Esophagus muscularis mucosa (tissue), 3 donors: ENCODE data around the gene TMEM255B.

ENCODE experiments used
- POLR2AphosphoS5 ChIP-seq, 2 donors: sonication (generic); formaldehyde crosslinking; IDR thresholded peaks; one replicate each; pipeline ENCODE4 v1.6.1; 2017; ENCODE audit warnings: antibody characterized with exemption in 2 of 2
- TF ChIP-seq, protein P1 (sequence below), 3 experiments: fragments of 200-600 bp in 2 of 3; fragments of 450-650 bp in 1 of 3; sonication (generic) in 2 of 3; IDR thresholded peaks; one replicate each; pipeline ENCODE4 v1.5.1; 2017 to 2019; ENCODE audit warnings: antibody characterized with exemption in 3 of 3, mild to moderate bottlenecking in 2 of 3, moderate library complexity in 1 of 3

DNA sequence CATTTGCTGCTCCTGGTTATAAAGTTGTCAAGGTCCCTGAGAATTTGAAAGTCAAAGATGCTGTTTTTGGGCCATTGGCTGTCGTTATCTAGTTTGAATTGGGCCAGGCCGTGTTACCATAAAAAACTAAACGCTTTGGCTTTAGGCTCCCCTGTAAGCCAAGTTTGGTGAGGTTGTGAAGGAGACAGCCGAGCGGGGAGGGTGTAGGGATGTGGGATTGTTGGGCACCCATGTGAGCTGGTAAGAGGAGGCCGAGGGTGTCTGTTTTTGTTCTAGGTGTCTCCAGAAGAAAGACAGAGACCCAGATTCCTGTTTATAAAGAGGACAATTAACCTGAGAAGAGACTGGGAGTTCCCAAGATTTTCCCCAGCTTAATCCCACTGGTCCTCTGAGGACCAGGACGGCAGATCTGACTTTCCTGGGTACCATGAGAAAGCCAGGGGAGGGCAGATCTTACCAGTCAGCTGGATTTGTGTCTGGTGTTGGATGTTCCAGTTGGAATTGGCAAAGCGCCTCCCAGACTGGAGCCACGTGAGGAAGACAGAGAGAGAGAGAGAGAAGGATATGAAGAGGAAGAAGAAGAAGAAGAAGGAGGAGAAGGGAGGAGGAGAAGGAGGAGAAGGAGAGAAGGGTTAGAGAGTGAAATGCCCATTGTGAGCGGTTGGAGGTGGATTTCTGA lies 25.1 kb downstream of the TMEM255B start:
- TF ChIP-seq POLR2AphosphoS5 (IDR thresholded peaks at IDR 0.05): no peak
- TF ChIP-seq, protein P1, sequence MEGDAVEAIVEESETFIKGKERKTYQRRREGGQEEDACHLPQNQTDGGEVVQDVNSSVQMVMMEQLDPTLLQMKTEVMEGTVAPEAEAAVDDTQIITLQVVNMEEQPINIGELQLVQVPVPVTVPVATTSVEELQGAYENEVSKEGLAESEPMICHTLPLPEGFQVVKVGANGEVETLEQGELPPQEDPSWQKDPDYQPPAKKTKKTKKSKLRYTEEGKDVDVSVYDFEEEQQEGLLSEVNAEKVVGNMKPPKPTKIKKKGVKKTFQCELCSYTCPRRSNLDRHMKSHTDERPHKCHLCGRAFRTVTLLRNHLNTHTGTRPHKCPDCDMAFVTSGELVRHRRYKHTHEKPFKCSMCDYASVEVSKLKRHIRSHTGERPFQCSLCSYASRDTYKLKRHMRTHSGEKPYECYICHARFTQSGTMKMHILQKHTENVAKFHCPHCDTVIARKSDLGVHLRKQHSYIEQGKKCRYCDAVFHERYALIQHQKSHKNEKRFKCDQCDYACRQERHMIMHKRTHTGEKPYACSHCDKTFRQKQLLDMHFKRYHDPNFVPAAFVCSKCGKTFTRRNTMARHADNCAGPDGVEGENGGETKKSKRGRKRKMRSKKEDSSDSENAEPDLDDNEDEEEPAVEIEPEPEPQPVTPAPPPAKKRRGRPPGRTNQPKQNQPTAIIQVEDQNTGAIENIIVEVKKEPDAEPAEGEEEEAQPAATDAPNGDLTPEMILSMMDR (IDR thresholded peaks at IDR 0.05): no peak
